Measurements from ENCODE around the gene PARD3.

Gene PARD3

GRCh38 chr10:34168439-34168838 is 646.7 kb downstream of the PARD3 start:
- Histone ChIP-seq H3K9me3 (ENCODE audit: insufficient read depth, low read length) (no peaks in the 10 kb centered on the region), H3K36me3 (ENCODE audit: low read length) (no peaks in the 10 kb centered on the region), H3K27me3 (ENCODE audit: low read length) (no peaks in the 10 kb centered on the region), H3K4me2 (ENCODE audit: low read depth, low read length, poor library complexity, severe bottlenecking) (no peak overlapping the region), H3K9ac (ENCODE audit: low read length) (no peak overlapping the region), H3K4me3 (ENCODE audit: insufficient read depth, low read length, poor library complexity, severe bottlenecking) (no peak overlapping the region), H4K20me1 (ENCODE audit: low read depth, low read length) (no peaks in the 10 kb centered on the region), H3K9me2 (replicated peaks; ENCODE audit: insufficient read depth, low read length) (no peaks in the 10 kb centered on the region), H3K27ac (ENCODE audit: low read depth, low read length) (no peak overlapping the region), H2AFZ (ENCODE audit: low read depth, low read length, severe bottlenecking) (no peak overlapping the region), H3F3A (ENCODE audit: insufficient read depth) (no peaks in the 10 kb centered on the region), H3K79me2 (ENCODE audit: insufficient read depth, low read length) (no peaks in the 10 kb centered on the region)
- TF ChIP-seq EZH2phosphoT487 (conservative IDR thresholded peaks at IDR 0.05; ENCODE audit: low read length): no peak
- no peak for TF ChIP-seq CTCF (IDR thresholded peaks at IDR 0.05; ENCODE audit: insufficient read depth, low read length, poor library complexity, severe bottlenecking)

DNA sequence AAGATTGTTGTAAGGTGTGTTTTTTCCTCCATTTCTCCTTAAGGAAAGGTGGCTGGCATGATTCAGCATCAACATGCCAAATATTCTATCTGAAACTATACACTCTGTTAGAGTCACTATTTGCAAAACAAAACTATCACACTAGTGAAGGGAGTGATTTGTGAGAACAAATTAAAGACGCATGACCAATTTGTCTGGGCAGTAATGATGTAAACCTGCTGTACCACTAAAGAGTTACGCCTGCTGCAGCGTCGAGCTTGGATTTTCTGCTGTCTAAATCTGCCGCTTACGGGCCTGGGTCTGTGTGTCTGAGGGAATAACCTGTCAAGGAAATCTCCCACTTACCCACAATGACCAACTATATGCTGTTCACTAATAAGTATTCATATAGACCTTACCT is 648.3 kb downstream of the PARD3 start:
- no peaks in the 10 kb centered on the region for H3K79me2 ChIP-seq (ENCODE audit: insufficient read depth, low read length)
- H3K9me2 ChIP-seq (replicated peaks; ENCODE audit: insufficient read depth, low read length): no peaks in the 10 kb centered on the region

GRCh38 chr10:34166354-34166753 is 648.7 kb downstream of the PARD3 start:
- H3K79me2 ChIP-seq (ENCODE audit: insufficient read depth, low read length): no peaks in the 10 kb centered on the region
- no peaks in the 10 kb centered on the region for H3F3A ChIP-seq (ENCODE audit: insufficient read depth)
- H2AFZ ChIP-seq (ENCODE audit: low read depth, low read length, severe bottlenecking): no peak overlapping the region
- H3K9me3 ChIP-seq (ENCODE audit: insufficient read depth, low read length): no peaks in the 10 kb centered on the region
- TF ChIP-seq CTCF (IDR thresholded peaks at IDR 0.05; ENCODE audit: insufficient read depth, low read length, poor library complexity, severe bottlenecking): no peak
- no peak for TF ChIP-seq EZH2phosphoT487 (conservative IDR thresholded peaks at IDR 0.05; ENCODE audit: low read length)
- H3K36me3 ChIP-seq (ENCODE audit: low read length): no peaks in the 10 kb centered on the region
- H3K27ac ChIP-seq (ENCODE audit: low read depth, low read length): no peak overlapping the region
- no peak overlapping the region for H3K4me2 ChIP-seq (ENCODE audit: low read depth, low read length, poor library complexity, severe bottlenecking)
- H4K20me1 ChIP-seq (ENCODE audit: low read depth, low read length): no peaks in the 10 kb centered on the region
- H3K9me2 ChIP-seq (replicated peaks; ENCODE audit: insufficient read depth, low read length): no peaks in the 10 kb centered on the region
- H3K9ac ChIP-seq (ENCODE audit: low read length): no peak overlapping the region
- no peak overlapping the region for H3K4me3 ChIP-seq (ENCODE audit: insufficient read depth, low read length, poor library complexity, severe bottlenecking)
- H3K27me3 ChIP-seq (ENCODE audit: low read length): no peaks in the 10 kb centered on the region

More for the DNA sequence above, 648.3 kb downstream of the PARD3 start:
- Histone ChIP-seq H3K27ac (ENCODE audit: low read depth, low read length) (no peak overlapping the region), H3K36me3 (ENCODE audit: low read length) (no peaks in the 10 kb centered on the region), H2AFZ (ENCODE audit: low read depth, low read length, severe bottlenecking) (no peak overlapping the region), H3F3A (ENCODE audit: insufficient read depth) (no peaks in the 10 kb centered on the region), H3K27me3 (ENCODE audit: low read length) (no peaks in the 10 kb centered on the region), H4K20me1 (ENCODE audit: low read depth, low read length) (no peaks in the 10 kb centered on the region), H3K9ac (ENCODE audit: low read length) (no peak overlapping the region), H3K9me3 (ENCODE audit: insufficient read depth, low read length) (no peaks in the 10 kb centered on the region), H3K4me2 (ENCODE audit: low read depth, low read length, poor library complexity, severe bottlenecking) (no peak overlapping the region), H3K4me3 (ENCODE audit: insufficient read depth, low read length, poor library complexity, severe bottlenecking) (no peak overlapping the region)
- TF ChIP-seq CTCF (IDR thresholded peaks at IDR 0.05; ENCODE audit: insufficient read depth, low read length, poor library complexity, severe bottlenecking) (no peak), EZH2phosphoT487 (conservative IDR thresholded peaks at IDR 0.05; ENCODE audit: low read length) (no peak)
